Cortex of kidney (tissue), 1 donor: Measurements from ENCODE around the gene SLC25A1.
"Not testable (repeated sequence)": the region's sequence is repeated elsewhere in the genome, so short reads cannot be mapped to it uniquely, and the experiment has no call there.

Source experiments
- DNase-seq: peaks from one replicate; lab custom pipeline; 2025; lab: John Stamatoyannopoulos, UW

Gene SLC25A1

GRCh38 chr22:19204640-19205039 is 26.1 kb upstream of the SLC25A1 start:
- no peak for DNase-seq

- no peak for DNase-seq
These were observed 25.3 kb upstream of the SLC25A1 start for GRCh38 chr22:19203834-19204233.

- not testable (repeated sequence) for DNase-seq
These were observed 24.3 kb upstream of the SLC25A1 start for GRCh38 chr22:19202799-19203186.

GRCh38 chr22:19201869-19202798 is 23.6 kb upstream of the SLC25A1 start:
- no peak for DNase-seq

GRCh38 chr22:19201130-19201868 is 22.8 kb upstream of the SLC25A1 start:
- no peak for DNase-seq

GRCh38 chr22:19199479-19199878 is 20.9 kb upstream of the SLC25A1 start:
- DNase-seq = no peak

- no peak for DNase-seq
These were observed 19.7 kb upstream of the SLC25A1 start for GRCh38 chr22:19197997-19198865.

GRCh38 chr22:19196841-19197612 is 18.5 kb upstream of the SLC25A1 start:
- no peak for DNase-seq

- DNase-seq = no peak
These were observed 17.5 kb upstream of the SLC25A1 start for GRCh38 chr22:19195796-19196731.

- no peak for DNase-seq
These were observed 16.4 kb upstream of the SLC25A1 start for GRCh38 chr22:19194766-19195536.

GRCh38 chr22:19193879-19194278 is 15.3 kb upstream of the SLC25A1 start:
- DNase-seq = no peak

GRCh38 chr22:19187716-19188563 is 9.4 kb upstream of the SLC25A1 start:
- no peak for DNase-seq

GRCh38 chr22:19184276-19184997 is 5.9 kb upstream of the SLC25A1 start:
- no peak for DNase-seq

GRCh38 chr22:19183216-19183615 is 4.7 kb upstream of the SLC25A1 start:
- no peak for DNase-seq

- no peak for DNase-seq
These were observed 4.1 kb upstream of the SLC25A1 start for GRCh38 chr22:19182472-19183157.

GRCh38 chr22:19181786-19182471 is 3.4 kb upstream of the SLC25A1 start:
- no peak for DNase-seq
